Iris pigment epithelial cell (primary cell): ENCODE data around the gene SMAP2.
"Not testable (repeated sequence)": the region's sequence is repeated elsewhere in the genome, so short reads cannot be mapped to it uniquely, and the experiment has no call there.

Experiments
- DNase-seq: peaks from one replicate; pipeline ENCODE4 v3.0.0-alpha.2; 2011; ENCODE audit warnings: low read depth

Gene SMAP2

DNA sequence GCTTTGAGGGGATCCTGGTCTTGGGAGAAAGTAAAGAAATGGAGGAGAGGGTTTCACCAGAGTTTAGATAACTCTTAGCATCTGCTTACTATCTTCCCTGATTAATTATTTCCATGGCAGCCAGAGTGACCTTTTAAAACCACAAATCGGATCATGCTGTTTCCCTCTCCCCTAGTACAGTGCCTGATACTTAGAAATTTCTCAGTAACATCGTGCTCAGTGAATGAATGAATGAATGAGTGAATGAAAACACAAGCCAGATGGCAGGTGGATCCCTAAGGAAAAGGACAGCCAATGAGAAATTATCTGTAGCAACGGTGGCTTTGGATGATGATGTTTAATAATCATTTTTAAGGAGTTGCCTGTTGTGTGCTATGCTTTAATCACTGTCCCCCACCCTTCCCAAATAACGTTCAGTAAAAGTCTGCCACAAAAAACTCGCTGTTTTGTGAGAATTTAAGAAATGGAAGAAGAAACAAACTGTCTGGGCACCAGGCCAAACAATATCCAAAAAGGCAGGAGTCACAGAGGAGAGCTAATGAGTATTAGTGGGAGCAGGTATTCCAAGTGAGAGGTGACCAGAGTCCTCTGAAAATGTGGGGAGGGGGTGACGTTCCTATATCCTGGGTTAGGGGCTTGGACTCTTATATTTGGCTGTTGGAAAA lies 737 bp upstream of the SMAP2 start:
- no peak for DNase-seq

DNA sequence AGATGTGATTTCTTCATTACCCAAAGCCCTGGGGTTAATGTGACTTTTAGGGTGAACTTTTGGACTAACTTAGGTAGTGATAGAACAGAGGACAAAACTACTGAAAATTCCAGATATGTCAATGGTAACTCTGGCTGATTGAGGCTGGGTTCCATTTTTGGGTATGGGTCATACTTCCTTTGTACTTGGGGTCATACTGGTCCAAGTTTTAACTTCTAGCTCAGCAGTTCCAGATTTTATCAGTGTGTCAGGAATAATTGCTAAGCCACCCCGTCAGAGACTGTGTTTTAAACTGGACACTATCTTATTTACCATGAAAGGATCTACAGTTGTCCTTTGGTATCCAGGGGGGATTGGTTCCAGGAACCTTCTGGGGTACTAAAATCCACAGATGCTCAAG lies 4.0 kb downstream of the SMAP2 start:
- no peak for DNase-seq

DNA sequence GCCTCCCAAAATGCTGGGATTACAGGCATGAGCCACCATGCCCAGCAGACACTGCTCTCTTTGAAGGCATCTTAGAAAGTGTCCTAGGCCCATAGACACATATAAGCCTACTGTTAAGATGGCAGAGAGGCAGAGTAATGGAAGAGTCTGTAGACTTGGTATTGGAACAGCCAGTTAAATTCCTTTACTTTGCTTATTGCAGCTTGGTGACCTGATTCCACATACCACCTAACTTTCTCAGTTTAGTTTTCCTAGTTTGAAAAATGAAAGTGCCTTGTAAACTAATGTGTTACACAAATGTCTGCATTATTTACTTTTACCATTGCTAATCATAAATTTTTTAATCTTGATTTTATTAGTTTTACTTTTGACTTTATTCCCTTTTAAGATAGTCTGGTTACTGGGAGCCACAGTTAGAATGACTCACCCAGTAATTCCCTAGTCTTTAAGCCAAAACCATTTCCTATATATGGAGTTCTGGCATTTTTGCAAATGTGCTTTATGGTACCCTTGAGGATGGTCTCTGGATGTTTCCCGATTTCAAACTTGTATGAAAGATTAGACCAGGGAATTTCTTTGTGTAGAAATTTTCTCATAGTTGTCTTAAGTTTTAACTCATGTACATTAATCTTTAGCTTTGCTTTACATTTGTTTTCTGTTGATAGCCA lies 6.4 kb downstream of the SMAP2 start:
- peak; percentile 63 for DNase-seq

DNA sequence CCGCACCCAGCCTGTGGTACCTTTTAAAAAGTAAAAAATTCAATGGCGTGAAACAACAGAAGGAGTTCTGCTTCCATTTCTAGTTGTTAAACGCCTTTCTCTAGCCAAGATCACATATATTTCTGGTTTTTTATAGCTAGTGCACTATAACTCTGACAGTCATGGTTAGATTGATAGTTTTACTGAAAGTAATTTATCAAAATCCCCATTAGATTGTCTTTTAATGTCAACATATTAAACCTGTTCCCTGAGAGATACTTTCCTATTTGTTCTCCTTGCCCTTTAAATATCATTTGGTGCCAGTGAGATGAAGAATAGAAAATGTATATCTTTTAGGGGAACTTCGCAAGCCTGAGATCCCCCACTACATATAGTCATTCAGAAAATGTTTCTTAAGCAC lies 7.3 kb downstream of the SMAP2 start:
- DNase-seq, result no peak

DNA sequence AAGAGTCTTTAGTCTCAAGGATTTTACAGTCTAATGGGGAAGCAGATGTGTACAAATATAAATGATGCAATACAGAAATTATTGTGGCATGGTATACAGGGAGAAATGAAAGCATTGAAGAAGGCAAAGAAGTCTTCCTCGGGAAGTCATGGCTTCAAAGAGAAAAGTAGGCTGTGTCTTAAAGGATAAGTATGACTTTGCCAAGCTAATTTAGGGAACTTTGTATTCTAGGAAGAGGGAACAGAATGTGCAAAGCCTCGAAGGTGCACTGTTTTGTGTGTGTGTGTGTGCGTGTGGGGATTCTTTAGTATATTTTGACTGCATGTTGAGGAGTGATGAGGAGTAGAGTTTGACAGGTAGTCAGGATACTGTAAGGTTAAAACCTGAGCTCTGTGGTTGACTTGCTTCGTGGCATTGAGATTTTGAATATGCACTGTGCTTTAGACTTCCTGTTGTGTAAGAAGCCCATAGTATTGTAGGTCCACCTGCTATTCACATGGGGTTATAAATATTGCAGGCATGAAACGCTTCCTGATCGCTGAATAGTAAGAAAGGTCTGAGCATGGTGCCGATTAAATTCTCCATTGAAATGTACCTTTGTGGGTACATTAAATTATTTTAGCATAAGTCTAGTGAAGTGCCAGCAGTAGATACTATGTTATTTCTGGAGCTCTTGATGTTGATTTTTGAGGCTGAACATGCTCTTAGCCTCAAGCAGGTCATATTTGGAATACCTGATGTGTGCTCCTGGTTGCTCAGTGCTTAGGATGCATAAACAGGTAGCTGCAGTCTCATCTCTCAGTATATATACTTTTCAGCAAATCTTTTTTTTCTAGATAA lies 8.0 kb downstream of the SMAP2 start:
- DNase-seq, result no peak

DNA sequence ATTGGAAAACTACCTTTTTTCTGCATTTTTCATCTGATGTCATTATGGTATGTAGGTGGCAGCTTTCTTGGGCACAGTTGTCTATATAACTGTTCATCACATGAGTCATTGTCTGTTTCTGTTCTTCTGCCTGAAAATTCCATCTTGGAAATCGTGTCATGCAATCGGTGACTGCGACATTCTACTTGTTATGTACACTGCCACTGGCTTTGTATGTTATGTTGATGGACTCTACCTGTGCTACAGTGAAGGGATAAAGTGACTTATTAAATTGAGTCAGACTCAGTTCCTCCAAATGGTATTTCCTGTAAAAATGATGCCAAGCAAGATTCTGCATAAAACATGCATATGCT lies 8.6 kb downstream of the SMAP2 start:
- no peak for DNase-seq

DNA sequence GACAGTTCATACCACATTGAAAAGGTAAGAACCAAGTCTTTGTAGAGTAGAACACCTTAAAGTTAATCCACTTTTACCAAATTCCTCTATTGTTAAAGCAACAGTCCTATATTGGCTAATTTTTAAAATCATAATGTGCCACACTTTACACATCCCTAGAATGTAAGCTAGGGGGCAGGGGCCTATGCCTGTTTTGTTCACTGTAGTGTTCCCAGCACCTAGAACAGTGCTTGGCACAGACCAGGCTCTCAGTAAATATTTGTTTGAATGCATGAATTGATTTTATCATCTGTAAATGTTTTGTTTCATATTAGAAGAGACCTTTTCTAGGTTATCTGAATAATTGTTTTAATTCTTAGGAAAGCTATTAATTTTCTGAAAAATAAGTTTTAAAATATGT lies 9.1 kb downstream of the SMAP2 start:
- no peak for DNase-seq

DNA sequence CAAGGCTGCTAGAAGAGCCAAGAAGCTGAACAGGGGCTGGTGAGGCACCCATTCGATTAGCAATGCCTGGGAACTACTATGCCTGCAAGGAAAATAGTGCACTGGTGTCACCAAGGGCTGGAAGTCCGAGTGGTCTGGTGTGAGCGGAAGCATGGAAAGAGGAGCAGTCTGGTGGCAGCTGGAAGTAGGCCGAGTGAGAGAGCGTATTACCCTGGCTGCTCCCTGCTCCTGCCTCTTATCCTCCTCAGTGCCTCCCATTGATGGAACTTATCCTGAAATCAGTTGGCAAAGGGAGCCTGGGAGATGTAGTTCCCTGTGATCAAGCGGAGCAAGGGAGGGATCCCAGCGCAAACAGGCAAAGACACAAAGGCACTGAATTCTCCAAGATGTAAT lies 9.6 kb downstream of the SMAP2 start:
- no peak for DNase-seq

DNA sequence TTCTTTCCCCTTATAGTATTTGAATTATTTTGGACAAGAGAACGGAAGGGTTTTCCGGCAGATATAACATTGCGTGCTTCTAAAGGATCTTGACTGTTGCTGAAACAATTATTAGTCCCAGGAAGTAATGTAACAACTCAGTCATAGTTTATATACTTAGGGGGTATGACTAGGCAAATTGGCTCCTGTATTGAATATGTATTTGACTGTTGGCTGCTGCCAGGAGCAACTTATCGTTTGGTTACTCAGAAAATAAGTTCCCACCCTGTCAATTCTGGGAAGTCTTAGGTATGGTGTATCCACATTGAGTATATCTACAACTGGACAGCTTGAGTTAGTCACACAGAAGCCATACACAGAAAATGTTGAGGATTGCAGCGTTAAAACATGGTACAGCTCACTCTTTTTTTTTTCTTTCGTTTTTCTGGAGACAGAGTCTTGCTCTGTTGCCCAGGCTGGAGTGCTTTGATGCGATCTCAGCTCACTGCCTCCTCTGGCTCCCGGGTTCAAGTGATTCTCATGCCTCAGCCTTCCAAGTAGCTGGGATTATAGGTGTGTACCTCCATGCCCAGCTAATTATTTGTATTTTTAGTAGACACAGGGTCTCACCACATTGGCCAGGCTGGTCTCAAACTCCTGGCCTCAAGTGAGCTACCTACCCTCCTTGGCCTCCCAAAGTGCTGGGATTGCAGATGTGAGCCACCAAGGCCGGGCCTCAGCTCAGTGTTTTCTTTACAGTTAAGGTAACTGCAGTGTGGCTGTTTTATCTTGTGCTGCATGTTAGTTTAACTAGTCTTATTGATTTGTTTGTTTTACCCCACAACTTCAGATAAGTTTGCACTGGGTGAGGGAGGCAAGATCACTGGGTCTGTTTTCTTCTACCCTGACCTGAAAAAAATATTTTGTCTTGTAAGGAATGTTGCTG lies 10.2 kb downstream of the SMAP2 start:
- DNase-seq, result peak; percentile 90

DNA sequence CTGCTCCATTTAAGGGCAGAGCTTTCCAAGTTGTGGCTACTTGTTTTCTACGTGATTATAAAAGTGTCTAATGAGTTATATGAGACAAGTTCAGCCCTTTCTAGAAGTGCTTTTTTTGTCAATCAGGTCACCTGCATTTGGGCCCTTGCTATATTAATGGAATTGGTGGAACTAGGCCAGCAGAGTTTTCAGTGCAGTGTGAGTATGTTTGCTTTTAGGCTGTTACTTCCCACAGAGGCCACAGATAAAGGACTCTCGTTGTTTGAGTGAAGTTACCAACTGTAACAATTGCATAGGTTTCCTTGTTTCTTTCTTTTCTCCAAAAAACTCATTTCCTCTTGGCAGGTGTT lies 10.9 kb downstream of the SMAP2 start:
- DNase-seq, result no peak

DNA sequence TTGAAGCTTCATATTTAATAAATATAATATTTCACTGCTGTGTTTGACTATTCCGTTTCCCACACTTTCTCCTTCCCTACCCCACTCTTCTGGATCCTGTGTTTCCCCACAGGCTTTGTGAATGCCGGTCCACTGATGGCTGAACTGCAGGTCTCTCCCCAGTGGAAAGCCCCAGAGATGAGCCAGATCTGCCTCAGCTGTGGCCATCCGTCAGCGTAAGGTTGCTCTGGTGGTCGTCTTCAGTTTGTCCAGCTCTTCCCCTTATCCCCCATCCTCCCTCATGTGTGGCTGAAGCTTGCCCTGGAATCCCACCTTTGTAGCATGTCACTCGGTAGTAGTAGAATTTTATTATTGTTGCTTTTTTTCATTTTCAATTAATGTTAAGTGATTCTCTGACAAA lies 11.4 kb downstream of the SMAP2 start:
- DNase-seq, result no peak

DNA sequence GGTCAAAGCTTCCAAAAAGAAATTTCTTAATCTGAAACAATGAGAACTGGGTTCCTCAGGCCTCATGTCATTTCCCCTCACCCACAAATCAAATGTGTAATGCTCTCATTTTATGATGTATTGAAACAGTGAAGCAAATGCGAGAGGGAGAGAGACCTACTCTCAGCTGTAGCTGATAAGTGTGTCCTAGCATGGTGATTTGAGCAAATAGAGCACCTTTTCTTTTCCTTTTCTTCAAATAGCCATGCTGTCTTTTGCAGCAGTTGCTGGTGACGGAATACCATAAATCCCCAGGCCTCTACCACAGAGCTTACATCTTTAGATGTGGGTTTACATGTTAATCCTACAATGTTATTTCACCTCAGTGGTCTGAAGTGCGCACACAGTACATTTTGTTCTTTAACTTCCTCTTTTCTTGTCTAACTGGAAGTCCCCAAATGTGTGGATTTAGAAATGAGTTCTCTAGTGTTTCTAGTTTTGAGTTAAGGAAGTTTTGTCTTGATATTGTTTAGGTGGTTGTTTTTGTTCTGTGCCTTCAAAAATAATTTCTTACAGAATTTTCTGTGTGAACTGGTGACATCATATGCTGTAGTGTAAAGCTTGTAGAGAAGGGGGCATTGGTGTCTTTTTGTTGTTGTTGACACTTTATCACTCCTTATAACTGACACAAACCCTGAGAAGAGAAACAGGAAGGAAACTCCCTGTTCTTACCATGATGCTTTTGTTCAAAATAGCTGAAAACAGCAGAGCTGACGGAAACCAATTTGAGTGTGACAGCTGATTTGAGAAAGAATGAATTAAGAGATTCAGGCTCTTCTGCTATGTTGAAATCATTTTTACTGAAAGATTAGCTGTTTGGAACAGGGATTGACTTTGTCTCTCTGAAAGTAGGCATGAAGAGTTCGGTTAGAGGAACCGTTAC lies 12.2 kb downstream of the SMAP2 start:
- peak; percentile 96 for DNase-seq

DNA sequence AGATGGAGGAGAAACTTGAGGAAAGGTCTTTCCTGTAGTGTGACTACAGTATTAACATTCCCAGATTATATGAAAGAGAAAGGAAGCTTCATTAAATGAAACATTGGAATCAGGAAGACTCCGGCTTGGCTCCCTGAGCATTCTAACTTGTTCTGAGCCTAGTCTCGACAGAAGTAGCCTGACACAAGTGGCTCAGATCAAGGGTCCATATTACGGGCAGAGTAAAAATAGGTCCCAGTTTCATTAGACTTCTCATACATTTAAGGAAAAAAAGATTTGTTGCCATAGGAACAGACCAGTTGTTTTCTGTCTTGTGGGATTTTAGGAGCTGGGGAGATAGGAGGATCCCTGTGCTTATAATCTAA lies 12.8 kb downstream of the SMAP2 start:
- no peak for DNase-seq

DNA sequence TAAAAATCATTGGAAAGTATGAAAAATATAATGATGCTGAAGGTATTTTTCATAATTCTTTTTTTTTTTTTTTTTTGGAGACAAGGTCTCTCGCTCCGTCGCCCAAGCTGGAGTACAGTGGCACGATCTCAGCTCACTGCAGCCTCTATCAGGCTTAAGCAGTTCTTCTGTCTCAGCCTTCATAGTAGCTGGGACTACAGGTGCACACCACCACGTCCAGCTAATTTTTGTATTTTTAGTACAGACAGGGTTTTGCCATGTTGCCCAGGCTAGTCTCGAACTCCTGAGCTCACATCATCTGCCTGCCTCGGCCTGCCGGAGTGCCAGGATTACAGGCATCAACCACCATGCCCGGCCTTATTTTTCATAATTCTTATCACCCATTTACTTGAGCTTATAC lies 13.3 kb downstream of the SMAP2 start:
- no peak for DNase-seq

DNA sequence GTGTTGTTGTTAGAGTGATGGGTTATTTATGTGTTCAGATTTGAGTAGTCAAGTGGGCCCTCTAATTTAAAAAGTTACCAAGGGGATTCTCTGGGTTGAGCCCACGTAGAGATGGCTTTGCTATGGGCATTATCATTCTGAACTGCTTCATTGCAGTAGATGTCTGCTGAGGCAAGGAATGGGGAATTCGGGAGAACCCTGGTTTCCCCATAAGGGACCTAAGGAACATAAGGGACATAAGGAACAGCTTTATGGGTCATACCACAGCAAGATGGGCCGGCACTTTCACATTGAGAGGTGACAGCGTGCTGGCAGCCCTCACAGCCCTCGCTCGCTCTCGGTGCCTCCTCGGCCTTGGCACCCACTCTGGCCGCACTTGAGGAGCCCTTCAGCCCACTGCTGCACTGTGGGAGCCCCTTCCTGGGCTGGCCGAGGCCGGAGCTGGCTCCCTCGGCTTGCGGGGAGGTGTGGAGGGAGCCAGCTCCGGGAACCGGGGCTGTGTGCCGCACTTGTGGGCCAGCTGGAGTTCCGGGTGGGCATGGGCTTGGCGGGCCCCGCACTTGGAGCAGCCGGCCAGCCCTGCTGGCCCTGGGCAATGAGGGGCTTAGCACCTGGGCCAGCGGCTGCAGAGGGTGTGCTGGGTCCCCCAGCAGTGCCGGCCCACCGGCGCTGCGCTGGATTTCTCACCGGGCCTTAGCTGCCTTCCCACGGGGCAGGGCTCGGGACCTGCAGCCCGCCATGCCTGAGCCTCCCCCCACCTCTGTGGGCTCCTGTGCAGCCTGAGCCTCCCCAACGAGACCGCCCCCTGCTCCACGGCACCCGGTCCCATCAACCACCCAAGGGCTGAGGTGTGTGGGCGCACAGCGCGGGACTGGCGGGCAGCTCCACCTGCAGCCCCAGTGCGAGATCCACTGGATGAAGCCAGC lies 14.1 kb downstream of the SMAP2 start:
- DNase-seq, result not testable (repeated sequence)

DNA sequence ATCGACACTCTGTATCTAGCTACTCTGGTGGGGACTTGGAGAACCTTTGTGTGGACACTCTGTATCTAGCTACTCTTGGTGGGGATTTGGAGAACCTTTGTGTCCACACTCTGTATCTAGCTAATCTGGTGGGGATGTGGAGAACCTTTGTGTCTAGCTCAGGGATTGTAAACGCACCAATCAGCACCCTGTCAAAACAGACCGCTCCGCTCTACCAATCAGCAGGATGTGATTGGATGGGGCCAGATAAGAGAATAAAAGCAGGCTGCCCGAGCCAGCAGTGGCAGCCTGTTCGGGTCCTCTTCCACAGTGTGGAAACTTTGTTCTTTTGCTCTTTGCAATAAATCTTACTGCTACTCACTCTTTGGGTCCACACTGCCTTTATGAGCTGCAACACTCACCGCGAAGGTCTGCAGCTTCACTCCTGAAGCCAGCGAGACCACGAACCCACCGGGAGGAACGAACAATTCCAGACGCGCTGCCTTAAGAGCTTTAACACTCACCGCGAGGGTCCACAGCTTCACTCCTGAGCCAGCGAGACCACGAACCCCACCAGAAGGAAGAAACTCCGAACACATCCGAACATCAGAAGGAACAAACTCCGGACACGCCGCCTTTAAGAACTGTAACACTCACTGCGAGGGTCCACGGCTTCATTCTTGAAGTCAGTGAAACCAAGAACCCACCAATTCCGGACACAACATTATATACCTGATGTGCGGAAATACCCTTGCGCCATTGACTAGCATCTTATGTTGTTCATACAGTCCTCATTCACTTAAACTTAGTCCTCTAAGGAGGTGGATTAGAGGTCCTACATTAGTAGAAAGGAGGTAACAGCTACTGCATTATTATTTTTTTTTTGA lies 15.2 kb downstream of the SMAP2 start:
- DNase-seq, result not testable (repeated sequence)

DNA sequence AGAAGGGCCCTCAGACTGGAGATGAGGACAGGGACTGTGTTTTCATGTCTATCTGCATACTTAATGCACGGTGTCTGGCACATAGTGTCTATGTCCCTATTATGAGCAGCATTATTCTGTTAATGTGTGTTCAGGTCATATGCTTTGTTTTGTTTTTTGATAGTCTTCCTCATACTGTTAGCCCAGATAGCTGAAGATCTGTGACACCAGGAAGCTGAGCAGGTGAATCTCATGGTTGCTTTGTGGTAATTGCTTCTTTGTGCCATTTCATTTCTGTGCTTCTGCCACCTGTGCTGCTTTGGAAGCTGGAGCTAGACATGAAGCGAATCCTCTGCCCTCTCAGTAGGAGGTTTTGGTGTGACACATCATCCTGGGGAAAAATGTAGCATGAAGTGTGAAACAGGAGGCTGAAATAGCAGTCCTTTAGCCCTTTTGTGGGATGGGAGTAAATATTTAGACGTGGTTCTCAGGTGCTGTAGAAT lies 15.8 kb downstream of the SMAP2 start:
- DNase-seq, result no peak

DNA sequence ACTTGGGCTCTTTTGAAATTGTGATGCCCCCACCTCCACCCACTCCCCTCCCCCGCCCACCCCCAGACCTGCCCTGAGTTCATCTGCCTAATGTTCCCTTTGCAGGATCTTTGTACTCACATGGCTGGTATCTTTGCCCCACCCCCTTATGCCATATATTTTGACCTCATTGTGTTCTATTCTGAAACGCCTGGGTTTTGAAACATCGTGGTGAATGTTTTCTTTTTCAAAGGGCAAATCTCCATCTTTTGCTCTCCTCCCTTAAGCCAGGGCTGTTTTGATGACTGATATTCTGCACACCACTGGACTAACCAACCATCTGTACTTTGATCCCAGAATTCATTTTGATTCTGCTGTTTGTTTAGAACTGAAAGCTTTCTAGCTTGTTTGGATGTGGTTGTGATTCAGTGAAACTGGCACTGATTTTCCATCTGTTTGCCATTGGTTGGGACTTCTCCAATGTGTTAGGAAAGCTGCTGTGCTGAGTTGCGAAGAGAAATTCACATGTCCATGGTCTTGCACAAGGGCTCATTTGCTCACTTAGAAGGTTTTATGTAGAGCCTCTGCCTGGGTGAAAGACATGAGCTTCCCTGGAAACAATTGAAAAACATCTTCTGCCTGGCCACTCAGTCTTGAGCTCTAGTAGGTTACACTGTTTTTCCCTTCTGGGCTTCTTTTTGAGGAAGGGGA lies 16.5 kb downstream of the SMAP2 start:
- peak; percentile 96 for DNase-seq
